ENCODE data around the gene RYK. TPM values are rescaled to one million over a fixed set of nuclear protein-coding genes. Genes with fewer than 3 reads are reported as not detected.

RYK gene
- total RNA-seq, 1 donor from 2014 or later: 134 TPM

DNA sequence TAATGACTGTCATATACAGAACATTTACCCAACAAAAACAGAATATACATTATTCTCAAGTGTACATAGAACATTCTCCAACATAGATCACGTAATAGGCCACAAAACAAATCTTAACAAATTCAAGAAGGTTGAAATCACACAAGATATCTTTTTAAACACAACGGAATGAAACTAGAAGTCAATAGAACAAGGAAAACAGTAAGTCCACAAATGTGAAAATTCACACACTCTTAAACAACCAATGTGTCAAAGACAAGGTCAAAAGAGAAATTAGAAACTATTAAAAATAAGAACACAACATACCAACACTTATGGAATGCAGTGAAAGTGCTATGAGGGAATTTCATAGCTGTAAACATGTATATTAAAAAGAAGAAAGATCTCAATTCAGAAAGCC lies 139.7 kb downstream of the RYK start:
- no peak overlapping the region for H3K27ac Mint-ChIP-seq
- Histone ChIP-seq H3K27me3 (no peaks in the 10 kb centered on the region), H3K4me2 (no peak overlapping the region), H3K79me2 (ENCODE audit: low read depth) (no peaks in the 10 kb centered on the region), H3K27ac (no peak overlapping the region), H4K20me1 (ENCODE audit: low read depth) (no peaks in the 10 kb centered on the region), H3K4me1 (peaks cover 8% of the 10 kb centered on the region), H3K36me3 (no peaks in the 10 kb centered on the region), H3K9ac (no peak overlapping the region), H3F3A (ENCODE audit: low read depth) (no peaks in the 10 kb centered on the region), H2AFZ (replicated peaks) (no peak overlapping the region), H3K4me3 (no peak overlapping the region), H3K9me3 (ENCODE audit: low read depth) (no peaks in the 10 kb centered on the region)
- no peak overlapping the region for H3K4me3 Mint-ChIP-seq
- DNase-seq (ENCODE audit: low spot score): no peak
- H3K9me3 Mint-ChIP-seq: no peaks in the 10 kb centered on the region
- TF ChIP-seq EZH2phosphoT487 (IDR thresholded peaks at IDR 0.05) (no peak), EZH2 (IDR thresholded peaks at IDR 0.05) (no peak)
- TF ChIP-seq, protein P1, sequence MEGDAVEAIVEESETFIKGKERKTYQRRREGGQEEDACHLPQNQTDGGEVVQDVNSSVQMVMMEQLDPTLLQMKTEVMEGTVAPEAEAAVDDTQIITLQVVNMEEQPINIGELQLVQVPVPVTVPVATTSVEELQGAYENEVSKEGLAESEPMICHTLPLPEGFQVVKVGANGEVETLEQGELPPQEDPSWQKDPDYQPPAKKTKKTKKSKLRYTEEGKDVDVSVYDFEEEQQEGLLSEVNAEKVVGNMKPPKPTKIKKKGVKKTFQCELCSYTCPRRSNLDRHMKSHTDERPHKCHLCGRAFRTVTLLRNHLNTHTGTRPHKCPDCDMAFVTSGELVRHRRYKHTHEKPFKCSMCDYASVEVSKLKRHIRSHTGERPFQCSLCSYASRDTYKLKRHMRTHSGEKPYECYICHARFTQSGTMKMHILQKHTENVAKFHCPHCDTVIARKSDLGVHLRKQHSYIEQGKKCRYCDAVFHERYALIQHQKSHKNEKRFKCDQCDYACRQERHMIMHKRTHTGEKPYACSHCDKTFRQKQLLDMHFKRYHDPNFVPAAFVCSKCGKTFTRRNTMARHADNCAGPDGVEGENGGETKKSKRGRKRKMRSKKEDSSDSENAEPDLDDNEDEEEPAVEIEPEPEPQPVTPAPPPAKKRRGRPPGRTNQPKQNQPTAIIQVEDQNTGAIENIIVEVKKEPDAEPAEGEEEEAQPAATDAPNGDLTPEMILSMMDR (IDR thresholded peaks at IDR 0.05): no peak
- H3K4me1 Mint-ChIP-seq: peaks cover 4% of the 10 kb centered on the region
- no peaks in the 10 kb centered on the region for H3K27me3 Mint-ChIP-seq (ENCODE audit: insufficient read depth, low read depth)
- no peaks in the 10 kb centered on the region for H3K36me3 Mint-ChIP-seq

Other genes with a start within 250 kb of the RYK start
- gene SLCO2A1, start 220.9 kb downstream of the RYK start, total RNA-seq (ENCODE audit: low replicate concordance): 0.07 and 0.09 TPM in 2 replicates
- gene AMOTL2, start 123.6 kb upstream of the RYK start, total RNA-seq (ENCODE audit: low replicate concordance): 62.9 and 121 TPM in 2 replicates
- 60.3 and 100 TPM in 2 replicates for gene ANAPC13, start 235.1 kb upstream of the RYK start, total RNA-seq (ENCODE audit: low replicate concordance)
- 25.7 and 36.2 TPM in 2 replicates for gene CEP63, start 235.2 kb upstream of the RYK start, total RNA-seq (ENCODE audit: low replicate concordance)